GM12874 (cell line): ENCODE measurements around the gene KRT36.

Experiments used
- CTCF ChIP-seq: IDR thresholded peaks from 2 replicates; pipeline ENCODE4 v1.5.1; 2011; ENCODE audit warnings: low read depth, mild to moderate bottlenecking, control low read depth, low read length, moderate library complexity; ENCODE audit not compliant: insufficient read depth

Gene KRT36

GRCh38 chr17:41505007-41505808 is 15.5 kb upstream of the KRT36 start, which contains the start of gene KRT13:
Gene KRT13 (minus strand): TSS chr17:41505612. CDS start chr17:41505550, 62 bp downstream.
- TF ChIP-seq CTCF: no peak

- TF ChIP-seq CTCF: no peak
These were observed 14.7 kb upstream of the KRT36 start for GRCh38 chr17:41504246-41504977.

GRCh38 chr17:41503202-41503601 is 13.5 kb upstream of the KRT36 start:
- no peak for TF ChIP-seq CTCF

GRCh38 chr17:41500131-41500911 is 10.6 kb upstream of the KRT36 start:
- TF ChIP-seq CTCF: no peak

- no peak for TF ChIP-seq CTCF
These were observed 10.0 kb upstream of the KRT36 start for GRCh38 chr17:41499714-41500113.

GRCh38 chr17:41498276-41498675 is 8.6 kb upstream of the KRT36 start:
- TF ChIP-seq CTCF: no peak
